HG02840 (cell line): ENCODE measurements around the gene CD2BP2.
A peak's percentile ranks its signal among the peaks of the same experiment; 100 is the strongest.
"Not testable (repeated sequence)": the region's sequence is repeated elsewhere in the genome, so short reads cannot be mapped to it uniquely, and the experiment has no call there.

Experiments used
- ATAC-seq: cut with Tn5 transposase; IDR thresholded peaks from one replicate; pipeline ENCODE4 v1.9.1; 2021; ENCODE audit warnings: mild to moderate bottlenecking, moderate library complexity, moderate number of reproducible peaks; ENCODE audit not compliant: unreplicated experiment, low FRiP score

CD2BP2 gene

DNA sequence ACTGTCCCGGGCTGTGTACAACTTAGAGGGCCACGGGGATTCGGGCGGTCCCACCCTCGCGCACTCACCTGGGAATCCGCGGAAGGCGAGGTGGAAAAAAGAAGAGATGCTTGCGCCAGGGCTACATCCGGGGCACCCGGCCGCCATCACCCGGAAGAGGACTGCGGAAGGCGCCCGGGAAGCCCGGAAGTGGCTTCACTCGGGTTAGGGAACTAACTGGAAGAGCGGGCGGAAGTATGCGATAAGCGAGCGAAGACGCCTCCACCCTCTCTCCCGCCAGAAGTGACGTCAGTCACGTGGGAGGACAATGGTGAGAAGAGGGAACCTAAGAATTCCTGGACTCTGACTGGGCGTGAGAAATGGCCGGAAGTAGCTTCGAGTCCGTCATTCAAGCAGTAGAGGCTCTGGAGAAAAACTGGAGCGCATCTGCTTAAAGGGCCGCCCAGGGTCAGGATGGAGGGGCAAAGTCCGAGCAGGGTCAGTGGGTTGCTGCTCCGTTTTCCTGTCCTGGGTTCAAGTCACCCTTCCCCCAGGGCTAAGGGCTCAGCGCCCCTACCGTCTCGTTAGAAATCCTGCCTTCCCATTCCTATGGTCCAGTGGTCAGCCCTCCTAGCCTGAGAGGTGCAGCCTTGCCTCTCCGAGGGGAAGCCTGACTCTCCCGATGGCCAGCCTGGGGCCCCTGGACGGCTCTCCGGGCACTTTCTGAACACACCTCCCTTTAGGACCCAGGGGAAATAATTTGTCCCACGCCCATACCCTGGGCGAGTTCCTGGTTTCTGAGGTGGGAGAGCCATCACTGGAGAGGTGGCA is at the start of gene CD2BP2:
TSS of gene CD2BP2 (minus strand) at position 165 of the 810 bp plus-strand sequence. CDS start 627 bp downstream, outside the sequence.
- ATAC-seq, result peak; percentile 71

GRCh38 chr16:30401768-30402425 is 46.8 kb upstream of the CD2BP2 start:
- no peak for ATAC-seq

GRCh38 chr16:30399435-30400186 is 44.5 kb upstream of the CD2BP2 start:
- no peak for ATAC-seq

- no peak for ATAC-seq
These were observed 43.7 kb upstream of the CD2BP2 start for GRCh38 chr16:30398661-30399434.

DNA sequence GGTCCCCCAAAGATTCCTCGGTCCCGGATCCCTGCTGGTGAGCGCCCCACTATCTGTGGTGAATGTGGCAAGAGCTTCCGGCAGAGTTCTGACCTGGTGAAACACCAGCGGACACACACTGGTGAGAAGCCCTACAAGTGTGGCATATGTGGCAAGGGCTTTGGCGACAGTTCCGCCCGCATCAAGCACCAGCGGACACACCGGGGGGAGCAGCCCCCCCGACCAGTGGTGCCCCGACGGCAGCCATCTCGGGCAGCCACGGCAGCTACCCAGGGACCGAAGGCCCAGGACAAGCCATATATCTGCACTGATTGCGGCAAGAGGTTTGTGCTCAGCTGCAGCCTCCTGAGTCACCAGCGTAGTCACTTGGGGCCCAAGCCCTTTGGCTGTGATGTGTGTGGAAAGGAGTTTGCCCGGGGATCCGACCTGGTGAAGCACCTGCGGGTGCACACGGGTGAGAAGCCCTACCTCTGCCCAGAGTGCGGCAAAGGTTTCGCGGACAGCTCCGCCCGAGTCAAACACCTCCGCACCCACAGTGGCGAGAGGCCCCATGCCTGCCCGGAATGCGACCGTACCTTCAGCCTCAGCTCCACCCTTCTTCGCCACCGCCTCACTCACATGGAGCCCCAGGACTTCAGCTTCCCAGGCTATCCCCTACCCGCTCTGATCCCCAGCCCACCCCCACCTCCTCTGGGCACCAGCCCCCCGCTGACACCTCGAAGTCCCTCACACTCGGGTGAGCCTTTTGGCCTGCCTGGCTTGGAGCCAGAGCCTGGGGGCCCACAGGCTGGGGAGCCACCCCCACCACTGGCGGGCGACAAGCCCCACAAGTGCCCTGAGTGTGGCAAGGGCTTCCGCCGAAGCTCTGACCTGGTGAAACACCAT is 42.9 kb upstream of the CD2BP2 start:
- no peak for ATAC-seq

GRCh38 chr16:30397056-30397455 is 41.9 kb upstream of the CD2BP2 start:
- no peak for ATAC-seq

- not testable (repeated sequence) for ATAC-seq
These were observed 41.5 kb upstream of the CD2BP2 start for GRCh38 chr16:30396627-30397026.

DNA sequence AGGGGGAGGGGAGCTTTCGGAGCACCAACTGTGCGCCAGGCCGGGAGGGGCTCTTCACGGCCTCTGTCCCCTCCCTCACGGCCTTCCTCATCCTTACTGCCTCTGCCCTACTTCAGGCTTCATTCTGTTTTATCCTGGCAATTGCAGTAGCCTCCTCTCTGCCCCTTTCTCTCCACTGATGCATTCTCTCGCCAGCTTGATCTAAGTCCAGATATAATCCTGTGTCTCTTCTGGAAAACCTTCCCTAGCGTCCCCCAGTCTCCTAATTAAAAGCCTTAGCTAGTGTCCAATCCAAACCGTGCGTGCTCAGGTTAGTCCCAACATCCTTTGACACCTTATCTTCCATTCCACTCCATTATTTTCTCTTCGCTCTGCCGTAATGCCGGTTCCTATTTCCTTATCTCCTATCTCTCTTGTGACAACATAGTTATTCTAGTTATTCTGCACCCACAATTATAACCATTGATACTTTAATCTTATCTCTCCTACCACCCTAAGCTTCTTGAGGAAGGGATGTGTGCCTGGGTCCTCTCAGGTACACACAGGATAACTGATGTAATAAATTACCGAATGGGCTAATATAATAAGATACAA is 41.0 kb upstream of the CD2BP2 start:
- peak; percentile 2 for ATAC-seq

- peak; percentile 77 for ATAC-seq
These were observed 40.3 kb upstream of the CD2BP2 start, which contains the start of gene ZNF48 for GRCh38 chr16:30395155-30395991. Gene ZNF48, plus strand, starts transcription at chr16:30395420. Its CDS starts 375 bp downstream, at chr16:30395795.

- no peak for ATAC-seq
These were observed 39.6 kb upstream of the CD2BP2 start for GRCh38 chr16:30394592-30395154.

DNA sequence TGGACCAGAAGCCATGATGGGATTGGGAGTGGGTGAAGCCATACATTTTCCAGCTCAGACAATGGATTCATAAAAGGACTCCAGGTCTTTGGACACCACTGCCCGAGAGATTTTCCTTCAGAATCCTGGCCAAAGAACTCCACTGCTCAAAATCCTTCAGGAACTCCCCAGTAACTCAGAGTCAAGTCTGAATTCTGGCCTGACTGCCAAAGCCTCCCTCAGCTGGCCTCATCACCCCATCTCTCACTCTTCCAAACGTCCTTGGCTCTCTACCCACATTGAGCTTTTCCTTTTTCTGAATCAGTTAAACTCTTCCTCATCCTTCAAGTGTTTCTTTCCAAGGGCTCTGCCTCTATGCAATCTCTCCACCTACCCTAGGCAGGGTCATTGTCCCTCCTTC is 28.4 kb upstream of the CD2BP2 start:
- ATAC-seq, result no peak

DNA sequence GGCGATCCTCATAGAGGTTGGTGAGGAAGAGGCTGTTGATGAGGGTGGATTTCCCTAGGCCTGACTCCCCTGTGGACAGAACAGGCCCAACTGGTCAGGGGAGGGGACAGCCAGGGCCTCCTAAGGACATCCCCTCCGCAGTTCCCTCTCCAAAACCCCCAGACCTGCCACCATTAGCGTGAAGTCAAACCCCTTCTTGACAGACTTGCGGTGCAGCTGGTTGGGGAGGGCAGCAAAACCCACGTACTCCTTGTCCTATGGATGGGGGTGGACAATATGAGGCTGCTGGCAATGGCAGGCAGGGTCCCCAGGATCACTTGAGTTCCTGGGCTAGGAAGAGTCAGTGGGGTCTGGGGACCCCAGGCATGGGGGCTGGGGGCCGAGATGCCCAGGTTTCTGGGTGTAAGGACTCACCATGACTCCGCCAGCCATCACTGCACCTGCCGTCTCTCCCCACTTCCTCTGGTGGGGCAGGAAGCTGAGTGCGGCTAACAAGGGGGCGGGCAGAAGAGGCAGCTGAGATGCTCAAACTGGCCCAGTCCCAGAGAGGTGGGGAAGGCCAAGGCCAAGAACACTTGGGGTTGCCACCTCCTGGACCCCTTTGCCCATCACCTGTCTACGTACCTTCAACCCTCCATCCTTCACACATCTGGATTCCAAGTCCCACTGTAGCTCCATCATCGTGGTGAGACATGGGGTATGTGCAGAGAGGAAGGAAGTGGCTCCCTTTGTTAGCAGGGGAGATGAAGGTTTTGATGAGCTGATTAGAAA is 27.2 kb upstream of the CD2BP2 start, which contains the start of gene SEPTIN1:
TSS of gene SEPTIN1 (minus strand) at position 451 of the 771 bp plus-strand sequence. CDS start at position 432, 19 bp downstream.
- no peak for ATAC-seq

DNA sequence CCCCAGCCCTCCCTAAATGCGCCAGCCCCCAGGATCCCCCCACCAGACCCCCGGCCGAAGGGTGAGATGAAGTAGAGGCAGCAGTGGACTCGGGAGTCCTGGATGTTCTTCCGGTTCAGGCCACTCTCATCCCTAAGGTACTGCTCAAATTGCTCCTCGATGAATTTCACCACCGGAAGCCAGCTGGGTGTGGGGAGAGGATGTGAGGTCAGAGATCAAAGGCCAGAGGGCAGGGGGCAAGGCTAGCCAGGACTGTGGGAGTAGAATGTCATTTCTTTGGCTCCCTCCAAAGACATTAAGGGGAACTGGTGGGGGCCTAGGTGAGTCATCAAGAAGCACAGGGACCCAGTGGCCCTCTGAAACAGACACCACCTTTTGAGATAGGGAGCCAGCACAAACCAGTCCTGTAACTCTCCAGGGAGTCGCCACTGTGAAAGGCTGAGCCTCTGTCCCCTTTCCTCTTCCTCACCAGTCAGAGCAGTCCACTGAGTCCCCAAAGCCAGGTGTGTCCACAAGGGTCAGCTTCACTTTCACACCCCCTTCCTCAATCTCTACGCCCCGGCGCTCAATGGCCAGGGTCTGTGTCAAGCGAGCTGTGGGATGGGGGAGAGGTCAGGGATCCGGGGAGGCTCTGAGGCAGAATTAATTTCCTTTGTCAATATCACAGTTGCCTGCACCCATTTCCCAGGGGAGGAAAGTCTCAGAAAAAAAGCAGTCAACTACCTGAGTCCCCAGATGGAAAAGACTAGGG is 26.4 kb upstream of the CD2BP2 start:
- no peak for ATAC-seq

- no peak for ATAC-seq
These were observed 25.7 kb upstream of the CD2BP2 start for GRCh38 chr16:30380803-30381208.

DNA sequence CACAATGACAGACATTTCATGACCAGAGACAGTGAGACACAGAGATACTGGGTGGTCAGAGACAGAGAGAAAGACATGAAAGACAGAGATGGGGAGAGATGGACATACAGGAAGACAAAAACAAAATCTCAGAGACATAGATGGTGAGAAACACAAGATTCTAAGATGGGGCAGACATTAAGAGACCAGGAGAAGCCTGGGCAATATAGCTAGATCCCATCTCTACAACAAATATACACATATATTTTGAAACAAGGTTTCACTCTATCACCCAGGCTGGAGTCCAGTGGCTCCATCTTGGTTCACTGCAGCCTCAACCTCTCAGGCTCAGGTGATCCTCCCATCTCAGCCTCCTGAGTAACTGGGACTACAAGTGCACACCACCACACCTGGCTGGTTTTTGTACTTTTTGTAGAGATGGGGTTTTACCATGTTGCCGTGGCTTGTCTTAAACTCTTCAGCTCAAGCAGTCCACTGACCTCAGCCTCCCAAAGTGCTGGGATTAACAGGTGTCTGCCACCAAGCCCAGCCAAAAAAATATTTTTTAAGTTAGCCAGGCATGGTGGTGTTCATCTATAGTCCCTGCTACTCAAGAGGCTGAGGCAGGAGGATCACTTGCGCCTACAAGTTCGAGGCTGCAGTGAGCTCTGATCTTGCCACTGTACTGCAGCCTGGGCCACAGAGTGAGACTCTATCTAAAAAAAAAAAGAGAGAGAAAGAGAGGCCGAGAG is 25.1 kb upstream of the CD2BP2 start:
- ATAC-seq, result no peak
